ENCODE measurements around the gene SUPV3L1.

DNA sequence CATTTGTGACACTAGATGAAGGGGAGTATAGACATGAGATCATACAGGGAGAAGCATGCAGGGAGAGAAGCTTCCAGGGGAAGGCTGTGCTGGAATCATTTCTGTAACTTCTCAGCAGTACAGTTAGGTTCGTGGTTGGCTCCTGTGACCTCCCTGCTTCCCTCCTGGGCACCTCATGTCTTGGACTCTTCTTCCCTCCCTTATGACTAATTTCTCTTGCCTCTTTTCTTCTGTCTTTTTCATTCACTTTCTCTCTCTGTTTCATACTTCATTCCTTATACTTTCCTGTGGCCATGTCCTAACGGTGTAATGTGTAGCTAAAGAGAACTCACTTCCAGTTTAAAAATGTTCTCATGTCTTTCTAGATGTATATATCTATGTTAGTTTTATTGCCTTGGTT, 21.0 kb downstream of the SUPV3L1 start:
- TF ChIP-seq, protein P1, sequence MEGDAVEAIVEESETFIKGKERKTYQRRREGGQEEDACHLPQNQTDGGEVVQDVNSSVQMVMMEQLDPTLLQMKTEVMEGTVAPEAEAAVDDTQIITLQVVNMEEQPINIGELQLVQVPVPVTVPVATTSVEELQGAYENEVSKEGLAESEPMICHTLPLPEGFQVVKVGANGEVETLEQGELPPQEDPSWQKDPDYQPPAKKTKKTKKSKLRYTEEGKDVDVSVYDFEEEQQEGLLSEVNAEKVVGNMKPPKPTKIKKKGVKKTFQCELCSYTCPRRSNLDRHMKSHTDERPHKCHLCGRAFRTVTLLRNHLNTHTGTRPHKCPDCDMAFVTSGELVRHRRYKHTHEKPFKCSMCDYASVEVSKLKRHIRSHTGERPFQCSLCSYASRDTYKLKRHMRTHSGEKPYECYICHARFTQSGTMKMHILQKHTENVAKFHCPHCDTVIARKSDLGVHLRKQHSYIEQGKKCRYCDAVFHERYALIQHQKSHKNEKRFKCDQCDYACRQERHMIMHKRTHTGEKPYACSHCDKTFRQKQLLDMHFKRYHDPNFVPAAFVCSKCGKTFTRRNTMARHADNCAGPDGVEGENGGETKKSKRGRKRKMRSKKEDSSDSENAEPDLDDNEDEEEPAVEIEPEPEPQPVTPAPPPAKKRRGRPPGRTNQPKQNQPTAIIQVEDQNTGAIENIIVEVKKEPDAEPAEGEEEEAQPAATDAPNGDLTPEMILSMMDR (IDR thresholded peaks at IDR 0.05 in 4 of 5, conservative IDR thresholded peaks at IDR 0.05 in 1 of 5): no peak
- no peak for TF ChIP-seq POLR2A (IDR thresholded peaks at IDR 0.05)
